ENCODE results near the gene KRTAP20-1.

Gene KRTAP20-1

GRCh38 chr21:30616125-30616524 lies at the start of gene KRTAP20-1:
TSS of gene KRTAP20-1 (plus strand) at chr21:30616425. CDS start at chr21:30616455, 30 bp downstream.
- DNase-seq (ENCODE audit: low read depth in 3 of 3, low spot score in 1 of 3) = no peak

GRCh38 chr21:30567617-30568016 lies 48.6 kb upstream of the KRTAP20-1 start:
- DNase-seq (ENCODE audit: low read depth in 3 of 3, low spot score in 1 of 3) = no peak

GRCh38 chr21:30577766-30578165 lies 38.5 kb upstream of the KRTAP20-1 start:
- DNase-seq (ENCODE audit: low read depth in 3 of 3, low spot score in 1 of 3) = no peak

- no peak for DNase-seq (ENCODE audit: low read depth in 3 of 3, low spot score in 1 of 3)
Observed at GRCh38 chr21:30579346-30579745, 36.9 kb upstream of the KRTAP20-1 start.

GRCh38 chr21:30580132-30580531 lies 36.1 kb upstream of the KRTAP20-1 start:
- no peak for DNase-seq (ENCODE audit: low read depth in 3 of 3, low spot score in 1 of 3)

- no peak for DNase-seq (ENCODE audit: low read depth in 3 of 3, low spot score in 1 of 3)
Observed at GRCh38 chr21:30582870-30583269, 33.4 kb upstream of the KRTAP20-1 start.

GRCh38 chr21:30590297-30590696 lies 25.9 kb upstream of the KRTAP20-1 start, which contains the start of gene KRTAP22-2:
TSS of gene KRTAP22-2 (minus strand) at chr21:30590397.
- no peak for DNase-seq (ENCODE audit: low read depth in 3 of 3, low spot score in 1 of 3)

GRCh38 chr21:30592140-30592539 lies 24.1 kb upstream of the KRTAP20-1 start, which contains the start of gene KRTAP6-3:
TSS of gene KRTAP6-3 (plus strand) at chr21:30592440. CDS start at chr21:30592446, 6 bp downstream.
- no peak for DNase-seq (ENCODE audit: low read depth in 3 of 3, low spot score in 1 of 3)

GRCh38 chr21:30598802-30599201 lies 17.4 kb upstream of the KRTAP20-1 start, which contains the start of gene KRTAP6-2:
TSS of gene KRTAP6-2 (minus strand) at chr21:30598902. CDS start at chr21:30598874, 28 bp downstream.
- no peak for DNase-seq (ENCODE audit: low read depth in 3 of 3, low spot score in 1 of 3)

GRCh38 chr21:30600787-30601186 lies 15.4 kb upstream of the KRTAP20-1 start, which contains the start of gene KRTAP22-1:
TSS of gene KRTAP22-1 (plus strand) at chr21:30601087.
- no peak for DNase-seq (ENCODE audit: low read depth in 3 of 3, low spot score in 1 of 3)

- no peak for DNase-seq (ENCODE audit: low read depth in 3 of 3, low spot score in 1 of 3)
Observed at GRCh38 chr21:30605968-30606367, 10.3 kb upstream of the KRTAP20-1 start.

- no peak for DNase-seq (ENCODE audit: low read depth in 3 of 3, low spot score in 1 of 3)
Observed at GRCh38 chr21:30612132-30612531, 4.1 kb upstream of the KRTAP20-1 start.

- DNase-seq (ENCODE audit: low read depth in 3 of 3, low spot score in 1 of 3) = no peak
Observed at GRCh38 chr21:30613836-30614235, 2.4 kb upstream of the KRTAP20-1 start, which contains the start of gene KRTAP6-1. TSS of gene KRTAP6-1 (minus strand) at chr21:30613930. CDS start at chr21:30613904, 26 bp downstream.

- no peak for DNase-seq (ENCODE audit: low read depth in 3 of 3, low spot score in 1 of 3)
Observed at GRCh38 chr21:30615199-30615598, 1.0 kb upstream of the KRTAP20-1 start.

- no peak for DNase-seq (ENCODE audit: low read depth in 3 of 3, low spot score in 1 of 3)
Observed at GRCh38 chr21:30620080-30620479, 3.9 kb downstream of the KRTAP20-1 start.

- no peak for DNase-seq (ENCODE audit: low read depth in 3 of 3, low spot score in 1 of 3)
Observed at GRCh38 chr21:30620522-30620921, 4.3 kb downstream of the KRTAP20-1 start, which contains the start of gene KRTAP20-4. TSS of gene KRTAP20-4 (plus strand) at chr21:30620627.

- DNase-seq (ENCODE audit: low read depth in 3 of 3, low spot score in 1 of 3) = no peak
Observed at GRCh38 chr21:30623362-30623761, 7.1 kb downstream of the KRTAP20-1 start.

- no peak for DNase-seq (ENCODE audit: low read depth in 3 of 3, low spot score in 1 of 3)
Observed at GRCh38 chr21:30625449-30626165, 9.4 kb downstream of the KRTAP20-1 start.

- no peak for DNase-seq (ENCODE audit: low read depth in 3 of 3, low spot score in 1 of 3)
Observed at GRCh38 chr21:30628109-30628508, 11.9 kb downstream of the KRTAP20-1 start.

GRCh38 chr21:30629200-30629599 lies 13.0 kb downstream of the KRTAP20-1 start:
- DNase-seq (ENCODE audit: low read depth in 3 of 3, low spot score in 1 of 3) = no peak

- DNase-seq (ENCODE audit: low read depth in 3 of 3, low spot score in 1 of 3) = no peak
Observed at GRCh38 chr21:30634906-30635305, 18.7 kb downstream of the KRTAP20-1 start, which contains the start of gene KRTAP20-2. TSS of gene KRTAP20-2 (plus strand) at chr21:30635206. CDS start at chr21:30635264, 58 bp downstream.

GRCh38 chr21:30638686-30639085 lies 22.5 kb downstream of the KRTAP20-1 start:
- no peak for DNase-seq (ENCODE audit: low read depth in 3 of 3, low spot score in 1 of 3)

All from stimulated activated CD4-positive, alpha-beta T cell treated with anti-CD3 and anti-CD28 coated beads, TNF-alpha, amount 100 ng/mL, for 1 hour (primary cell).